HG03039 (cell line): Measurements from ENCODE around the gene OBSCN.
"Not testable (repeated sequence)": the region's sequence is repeated elsewhere in the genome, so short reads cannot be mapped to it uniquely, and the experiment has no call there.

Source experiments
- ATAC-seq: cut with Tn5 transposase; IDR thresholded peaks from one replicate; pipeline ENCODE4 v1.9.1; 2021; ENCODE audit warnings: mild to moderate bottlenecking, moderate library complexity; ENCODE audit not compliant: unreplicated experiment

OBSCN gene

DNA sequence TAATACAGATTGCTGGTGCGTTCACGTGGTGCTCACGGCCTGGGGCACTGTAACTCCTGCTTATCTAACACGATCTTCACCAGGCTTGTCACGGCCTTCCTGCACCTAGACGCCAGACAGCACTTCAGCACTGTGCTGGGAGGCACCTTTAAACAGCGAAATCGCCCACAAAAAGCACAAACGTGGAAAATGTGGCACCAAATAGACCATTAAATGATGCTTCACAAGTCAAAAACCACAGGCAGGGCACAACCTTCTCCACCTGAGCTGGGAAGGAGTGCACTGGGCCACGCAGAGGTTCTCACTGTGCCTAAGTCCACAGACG is 22.2 kb upstream of the OBSCN start:
- ATAC-seq: no peak

DNA sequence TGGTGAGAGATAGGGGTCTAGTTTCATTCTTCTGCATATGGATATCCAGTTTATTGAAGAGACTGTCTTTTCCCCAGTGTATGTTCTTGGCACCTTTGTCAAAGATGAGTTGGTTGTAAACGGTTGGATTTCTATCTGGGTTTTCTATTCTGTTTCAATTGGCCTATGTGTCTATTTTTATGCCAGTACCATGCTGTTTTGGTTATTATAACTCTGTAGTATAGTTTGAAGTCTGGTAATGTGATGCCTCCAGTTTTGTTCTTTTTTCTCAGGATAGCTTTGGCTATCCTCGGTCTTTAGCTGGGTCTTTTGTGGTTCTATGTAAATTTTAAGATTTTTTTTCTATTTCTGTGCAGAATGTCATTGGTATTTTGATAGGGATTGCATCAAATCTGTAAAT is 19.6 kb upstream of the OBSCN start:
- not testable (repeated sequence) for ATAC-seq

DNA sequence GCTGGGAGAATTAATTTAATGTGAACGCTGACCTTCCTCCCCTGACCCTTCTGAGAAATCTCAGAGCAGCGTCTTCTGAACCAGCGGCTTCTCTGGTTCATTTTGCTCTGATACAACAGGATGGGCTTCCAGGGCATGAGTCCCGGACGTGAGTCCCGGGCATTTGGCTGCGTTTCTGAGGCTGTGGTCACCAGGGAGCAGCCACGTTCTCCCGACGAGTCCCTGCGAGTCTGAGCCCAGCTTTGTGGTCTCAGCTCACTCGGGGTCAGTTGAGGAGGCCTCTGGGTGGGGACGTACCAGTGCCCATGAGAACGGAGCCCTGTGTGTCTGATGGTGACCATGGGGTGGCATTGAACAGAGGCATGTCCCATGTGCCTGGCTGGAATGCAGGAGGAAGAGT is 17.7 kb upstream of the OBSCN start:
- no peak for ATAC-seq

DNA sequence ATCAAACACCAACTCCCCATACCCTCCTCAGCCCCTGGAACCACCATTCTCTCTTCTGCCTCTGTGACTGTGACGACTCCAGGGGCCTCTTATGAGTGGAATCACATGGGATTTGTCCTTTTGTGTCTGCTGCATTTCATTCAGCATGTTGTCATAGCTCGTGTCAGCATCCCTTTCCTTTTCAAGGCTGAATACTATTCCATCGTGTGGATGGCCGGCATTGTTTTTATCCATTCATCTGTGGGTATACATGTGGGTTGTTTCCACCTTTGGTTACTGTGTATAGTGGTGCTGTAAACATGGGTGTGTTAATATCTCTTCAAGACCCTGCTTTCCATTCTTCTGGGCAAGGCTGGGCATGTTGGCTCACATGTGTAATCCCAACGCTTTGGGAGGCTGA is 17.1 kb upstream of the OBSCN start:
- ATAC-seq: no peak

DNA sequence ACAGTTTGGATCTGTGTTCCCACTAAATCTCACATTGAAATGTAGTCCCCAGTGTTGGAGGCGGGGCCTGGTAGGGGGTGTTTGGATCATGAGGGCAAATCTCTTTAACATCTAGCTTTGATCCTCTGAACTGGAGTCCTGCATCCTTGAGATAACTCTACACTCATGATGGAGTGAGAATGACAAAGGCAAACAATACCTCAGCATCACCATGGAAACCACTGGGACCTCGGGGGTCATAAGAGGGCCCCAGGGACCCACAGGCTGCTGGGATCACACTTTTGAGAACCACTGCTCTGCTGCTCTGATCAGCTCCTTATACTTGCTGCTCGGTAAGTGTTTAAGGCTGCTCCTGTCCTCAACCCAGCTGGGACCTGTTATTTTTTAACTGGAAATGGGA is 13.4 kb upstream of the OBSCN start:
- ATAC-seq: no peak

DNA sequence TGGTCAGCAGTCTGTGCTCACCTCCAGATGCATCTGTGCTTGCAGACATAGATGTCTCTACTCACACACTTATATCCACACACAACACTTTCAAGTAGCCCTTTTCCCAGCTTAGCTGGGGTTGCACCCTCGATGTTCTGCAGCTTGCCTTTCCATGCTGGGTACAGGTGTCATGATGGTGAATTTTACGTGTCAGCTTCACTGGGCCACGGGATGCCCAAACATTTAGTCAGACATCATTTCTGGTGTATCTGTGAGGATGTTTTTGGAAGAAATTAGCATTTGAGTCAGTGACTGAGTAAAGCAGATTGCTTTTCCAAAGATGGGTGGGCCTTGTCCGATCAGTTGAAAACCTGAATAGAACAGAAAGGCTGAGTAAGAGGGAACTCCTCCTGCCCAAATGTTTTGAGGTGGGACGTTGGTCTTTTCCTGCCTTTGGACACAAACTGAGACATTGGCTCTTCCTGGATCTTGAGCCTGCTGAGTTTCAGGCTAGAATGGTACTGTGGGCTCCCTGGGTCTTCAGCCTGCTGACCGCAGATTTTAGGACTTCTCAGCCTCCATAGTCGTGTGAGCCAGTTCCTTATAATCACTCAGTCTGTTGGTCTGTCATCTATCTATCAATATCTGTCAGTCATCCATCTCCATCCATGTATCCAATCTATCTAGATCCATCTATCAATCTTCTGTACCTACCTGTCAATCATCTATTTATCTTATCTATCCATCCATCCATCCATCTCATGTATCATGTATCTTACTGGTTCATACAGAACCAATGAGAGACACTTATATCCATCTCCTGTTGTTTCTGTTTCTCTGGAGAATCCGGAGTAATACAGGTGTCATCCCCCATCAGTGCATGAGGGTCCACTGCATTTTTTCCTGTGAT is 12.7 kb upstream of the OBSCN start:
- ATAC-seq: no peak

DNA sequence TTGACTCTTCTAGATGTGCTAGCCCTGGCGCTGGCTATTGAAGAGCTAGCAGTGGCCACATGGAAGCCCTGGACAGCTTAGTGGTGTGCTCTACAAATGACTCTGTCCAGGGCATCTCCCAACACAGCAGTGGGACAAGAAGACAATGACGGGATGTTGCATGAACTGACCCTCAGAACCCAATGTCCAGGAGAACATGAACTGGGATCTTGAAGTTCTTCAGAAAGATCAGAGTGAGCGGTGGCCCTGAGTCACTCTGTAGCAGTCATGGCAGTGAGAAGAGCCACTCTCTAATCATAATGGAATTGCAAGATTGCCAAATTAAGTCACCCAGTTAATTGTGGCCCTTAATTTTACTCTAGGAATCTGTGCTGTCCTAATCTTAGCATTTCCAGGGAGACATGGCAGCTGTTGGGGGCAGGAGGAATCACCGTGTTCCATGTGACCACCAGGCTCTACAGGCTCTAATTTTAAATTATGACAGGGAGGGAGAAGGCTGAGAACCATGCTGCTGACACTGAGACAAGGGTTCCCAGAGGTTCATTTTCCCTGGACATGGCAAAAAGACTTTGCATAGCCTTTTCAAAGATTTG is 10.2 kb upstream of the OBSCN start:
- ATAC-seq: no peak

DNA sequence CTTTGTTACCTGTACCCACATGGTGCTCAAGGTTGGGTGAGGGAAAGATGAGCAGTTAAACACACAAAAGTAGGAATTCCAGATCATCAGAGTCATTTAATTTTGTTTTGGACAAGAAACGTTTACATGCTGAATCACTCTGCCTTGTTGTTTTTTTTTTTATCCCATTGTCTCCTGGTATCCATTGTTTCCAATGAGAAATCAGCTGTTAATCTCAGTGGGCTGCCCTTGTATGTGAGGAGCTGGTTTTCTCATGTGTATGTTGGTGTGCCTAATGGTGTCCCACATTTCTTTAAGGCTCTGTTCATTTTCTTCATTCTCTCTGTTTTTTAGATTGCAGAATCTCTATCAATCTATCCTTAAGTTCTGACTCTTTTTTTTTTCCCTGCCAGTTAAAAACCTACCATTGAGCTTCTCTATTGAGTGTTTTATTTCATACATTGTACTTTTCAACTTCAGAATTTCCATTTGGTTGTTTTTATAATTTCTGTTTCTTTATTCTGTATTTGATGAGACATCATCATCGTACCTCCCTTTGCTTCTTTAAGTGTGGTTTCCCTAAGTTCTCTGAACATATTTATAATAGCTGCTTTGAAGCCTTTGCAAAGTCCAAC is 8.8 kb upstream of the OBSCN start:
- ATAC-seq: no peak

DNA sequence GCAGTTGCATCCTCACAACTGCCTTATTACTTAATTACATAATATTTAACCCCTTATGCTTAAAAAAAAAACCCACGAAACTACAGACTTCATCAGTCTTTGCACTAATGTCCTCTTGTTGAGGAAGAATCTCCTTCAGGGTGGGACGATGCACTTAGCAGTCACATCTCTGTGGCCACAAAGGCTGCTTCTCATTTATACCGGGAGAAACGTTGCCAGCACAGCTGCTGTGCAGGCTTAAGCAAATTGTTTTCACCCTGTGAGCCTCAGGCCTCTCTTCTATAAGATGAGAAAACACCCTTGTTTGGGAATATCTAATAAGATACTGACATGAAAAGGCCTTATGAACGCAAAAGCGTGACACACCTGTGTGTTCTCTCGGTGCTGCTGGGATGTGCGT is 2.9 kb upstream of the OBSCN start:
- ATAC-seq: no peak

DNA sequence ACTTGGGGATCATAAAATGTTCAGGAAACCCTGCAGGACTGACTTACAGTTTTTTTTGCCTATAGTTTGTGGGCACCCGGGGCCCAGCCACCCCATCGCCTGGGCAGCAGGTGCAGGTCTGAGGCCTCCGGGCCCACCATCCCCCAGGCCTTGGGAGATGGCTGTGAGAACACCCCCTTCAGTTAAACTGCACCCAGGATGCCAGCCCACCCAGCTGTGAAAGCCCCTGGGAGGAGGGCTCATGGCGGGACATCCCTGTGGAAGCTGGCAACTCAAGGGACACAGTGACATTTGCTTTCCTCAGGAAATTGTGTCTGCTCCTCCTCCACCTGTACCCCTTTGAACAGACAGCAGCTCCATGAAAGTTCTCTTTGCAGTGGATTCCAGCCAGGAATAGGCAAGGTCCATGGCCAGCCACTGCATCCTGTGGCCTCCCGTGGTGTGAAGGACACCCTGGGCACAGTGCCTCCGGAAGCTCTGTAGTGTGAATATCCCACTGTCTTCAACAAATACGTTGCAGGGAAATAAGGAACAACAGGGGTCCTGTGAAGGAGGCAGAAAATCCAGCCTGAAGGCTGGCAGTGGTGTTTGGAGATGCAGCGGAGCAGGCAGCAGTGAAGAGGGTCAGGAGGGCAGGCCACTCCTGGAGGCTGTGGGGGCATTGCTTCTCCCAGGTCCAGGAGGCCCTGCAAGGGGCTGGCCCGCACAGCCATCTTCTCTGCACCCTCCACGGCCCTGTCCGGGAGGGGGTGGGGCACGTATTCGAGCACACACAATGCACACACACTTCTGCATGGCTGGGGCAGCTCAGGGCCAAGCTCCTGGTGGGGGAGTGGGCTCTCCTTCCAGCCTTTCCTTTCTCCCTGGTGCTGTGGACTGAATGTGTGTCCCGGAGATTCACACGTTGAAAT is 2.1 kb upstream of the OBSCN start:
- no peak for ATAC-seq

DNA sequence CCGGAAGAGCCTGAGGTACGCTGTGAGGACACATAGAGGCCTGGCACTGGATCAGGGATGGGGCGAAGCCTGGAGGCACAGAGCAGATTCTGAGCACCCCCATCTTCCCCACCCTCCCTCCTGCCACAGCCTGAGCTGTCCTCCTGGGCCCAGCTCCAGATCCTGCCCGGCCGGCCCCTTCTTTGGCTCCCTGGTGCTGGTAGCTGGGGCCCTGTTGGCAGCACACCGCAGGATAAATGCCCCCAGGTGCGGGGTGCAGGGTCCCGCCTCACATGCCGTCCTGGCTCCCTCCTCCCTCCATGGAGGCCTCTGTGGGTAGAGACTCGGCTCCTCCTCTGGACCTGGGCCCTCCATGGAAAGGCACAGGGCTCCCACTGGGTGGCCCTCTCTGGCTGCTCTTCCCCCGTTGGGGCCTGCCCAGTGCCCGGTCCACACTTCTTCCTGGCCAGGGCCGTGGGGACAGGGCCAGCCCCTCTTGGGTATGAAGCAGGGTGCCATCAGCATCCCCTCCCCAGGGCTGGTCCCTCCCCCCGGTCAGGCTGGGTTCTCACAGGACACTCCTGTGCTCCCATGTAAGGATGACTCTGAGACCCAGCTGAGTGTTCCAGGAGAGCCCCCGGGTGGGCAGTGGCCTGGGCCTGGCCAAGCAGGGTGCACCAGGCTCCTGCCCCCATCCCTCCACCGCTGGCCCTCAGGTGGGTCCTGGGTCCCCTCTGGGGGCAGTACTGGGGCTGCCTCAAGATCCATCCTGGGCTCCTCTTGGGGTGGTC is 1.1 kb upstream of the OBSCN start:
- no peak for ATAC-seq

DNA sequence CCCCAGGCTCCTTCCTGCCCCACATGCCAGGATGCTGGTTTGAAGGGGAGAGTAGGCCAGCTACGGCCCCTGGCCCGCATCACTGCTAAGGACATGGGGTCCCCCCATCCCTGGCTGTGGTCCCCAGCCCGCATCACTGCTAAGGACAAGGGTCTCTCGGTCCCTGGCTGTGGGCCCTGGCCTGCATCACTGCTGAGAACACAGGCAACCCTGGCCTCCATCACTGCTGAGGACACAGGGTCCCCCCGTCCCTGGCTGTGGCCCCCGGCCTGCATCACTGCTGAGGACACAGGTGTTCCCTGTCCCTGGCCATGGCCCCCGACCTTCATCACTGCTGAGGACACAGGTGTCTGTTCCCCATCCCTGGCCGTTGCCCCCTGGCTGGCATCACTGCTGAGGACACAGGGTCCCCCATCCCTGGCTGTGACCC is 448 bp upstream of the OBSCN start:
- no peak for ATAC-seq

DNA sequence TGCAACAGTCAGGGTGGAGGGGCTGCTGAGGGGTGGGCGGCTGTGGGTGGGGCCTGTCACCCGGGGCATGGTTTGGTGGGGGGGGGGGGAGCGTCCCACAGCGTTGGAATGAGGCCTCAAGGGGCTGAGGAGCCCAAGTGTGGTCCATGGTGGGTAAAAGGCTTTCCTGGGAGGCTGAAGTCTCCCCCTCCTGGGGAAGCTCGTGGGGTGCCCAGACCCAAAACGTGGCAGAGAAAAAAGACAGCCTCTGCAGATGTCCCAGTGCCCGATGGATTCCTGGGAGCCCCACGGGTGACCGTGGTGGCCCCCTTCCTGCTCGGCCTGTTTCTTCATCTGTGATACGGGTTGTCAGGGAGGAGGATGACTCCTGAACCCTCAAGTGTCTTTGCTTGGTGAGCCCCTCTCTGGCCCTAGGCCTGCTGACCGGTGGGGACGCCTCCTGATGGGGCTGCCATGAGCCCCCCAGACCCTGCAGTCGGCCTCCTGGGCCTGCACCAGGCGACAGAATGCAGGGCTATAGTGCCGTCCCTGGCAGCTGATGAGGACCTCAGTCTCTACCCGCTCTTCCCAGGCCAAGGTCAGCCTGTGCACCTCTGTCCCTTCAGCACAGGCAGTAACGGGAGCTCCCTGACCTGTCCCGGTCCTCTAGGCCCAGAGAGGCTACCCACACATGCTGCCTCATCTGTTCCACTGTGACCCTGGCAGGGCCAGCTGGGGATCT is 1.1 kb downstream of the OBSCN start:
- no peak for ATAC-seq

DNA sequence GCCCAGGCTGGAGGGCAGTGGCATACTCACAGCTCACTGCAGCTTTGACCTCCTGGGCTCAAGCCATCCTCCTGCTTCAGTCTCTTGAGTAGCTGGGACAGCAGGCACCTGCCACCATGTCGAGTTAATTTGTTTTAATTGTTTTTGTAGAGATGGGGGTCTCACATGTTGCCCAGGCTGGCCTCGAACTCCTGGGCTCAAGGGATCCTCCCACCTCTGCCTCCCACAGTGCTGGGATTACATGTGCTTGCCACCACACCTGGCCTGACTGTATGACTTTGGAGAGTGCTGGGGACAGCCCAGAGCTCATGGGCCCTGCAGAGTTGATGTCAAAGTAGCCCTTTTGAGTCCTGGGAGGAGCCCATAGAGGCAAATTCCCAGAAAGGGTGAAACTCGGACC is 1.8 kb downstream of the OBSCN start:
- ATAC-seq: no peak

DNA sequence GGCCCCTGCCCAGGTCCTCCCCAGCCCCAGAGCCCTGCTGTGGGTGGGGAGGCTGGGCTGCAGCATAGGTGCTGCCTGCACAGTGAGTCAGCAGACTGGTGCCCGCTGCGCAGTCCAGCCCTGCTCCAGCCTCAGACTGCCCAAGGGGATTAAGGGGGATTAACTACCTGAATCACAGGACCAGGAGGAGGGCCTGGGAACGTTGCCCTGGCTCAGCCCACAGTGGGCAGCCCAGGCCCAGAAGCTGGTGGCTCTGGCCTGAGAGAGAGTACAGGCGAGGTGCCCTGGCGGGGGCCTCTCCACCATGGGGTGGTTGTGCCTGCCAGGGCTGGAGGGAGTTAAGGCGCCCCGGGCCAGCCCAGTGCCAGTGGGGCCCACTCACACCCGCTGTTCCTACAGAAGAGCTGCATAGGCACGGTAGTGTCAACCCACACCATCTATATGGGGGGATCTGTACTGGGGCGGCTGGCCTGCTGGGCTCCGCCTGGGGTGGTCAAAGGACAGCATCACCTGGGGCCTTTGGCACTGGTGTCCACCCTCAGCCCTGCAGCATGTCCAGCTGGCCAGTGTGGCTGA is 2.3 kb downstream of the OBSCN start:
- no peak for ATAC-seq

DNA sequence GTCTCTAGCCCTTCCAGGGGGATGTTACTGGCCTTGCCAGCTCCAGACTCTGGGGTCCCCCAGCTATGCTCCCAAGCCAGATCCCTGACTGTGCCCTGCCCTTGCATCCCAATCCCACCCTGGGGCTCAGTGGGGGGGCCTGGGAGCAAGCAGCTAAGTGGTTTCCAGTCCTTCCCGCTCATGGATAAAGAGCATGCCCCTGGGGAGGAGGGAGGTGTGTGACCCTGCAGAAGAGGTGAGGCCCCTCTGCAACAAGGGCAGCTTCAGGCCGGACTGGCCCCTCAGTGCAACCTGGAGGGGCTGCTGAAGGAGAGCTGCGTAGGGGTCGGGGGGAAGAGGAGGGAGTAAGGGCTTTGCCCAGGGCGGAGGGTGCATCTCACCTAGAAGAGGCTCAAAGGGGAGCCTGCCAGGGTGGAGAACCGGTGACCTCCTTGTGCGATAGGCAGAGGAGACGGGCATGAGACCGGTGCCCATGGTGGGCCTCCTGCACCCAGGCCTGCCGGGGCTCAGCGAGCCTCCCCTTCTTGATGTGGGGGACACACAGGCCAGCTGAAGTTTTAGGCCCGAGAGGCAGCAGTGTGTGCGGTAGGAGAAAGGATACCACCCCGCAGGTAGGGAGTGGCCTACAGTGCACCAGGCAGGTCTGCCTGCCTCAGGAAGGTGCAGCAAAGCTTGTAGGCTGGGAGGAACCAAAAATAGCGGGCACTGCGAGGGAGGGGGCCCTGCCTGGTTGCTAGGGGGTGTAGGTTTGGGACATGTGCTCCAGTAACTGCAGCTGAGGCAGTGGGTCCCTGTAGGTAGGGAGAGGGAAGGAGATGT is 3.1 kb downstream of the OBSCN start:
- ATAC-seq: no peak

DNA sequence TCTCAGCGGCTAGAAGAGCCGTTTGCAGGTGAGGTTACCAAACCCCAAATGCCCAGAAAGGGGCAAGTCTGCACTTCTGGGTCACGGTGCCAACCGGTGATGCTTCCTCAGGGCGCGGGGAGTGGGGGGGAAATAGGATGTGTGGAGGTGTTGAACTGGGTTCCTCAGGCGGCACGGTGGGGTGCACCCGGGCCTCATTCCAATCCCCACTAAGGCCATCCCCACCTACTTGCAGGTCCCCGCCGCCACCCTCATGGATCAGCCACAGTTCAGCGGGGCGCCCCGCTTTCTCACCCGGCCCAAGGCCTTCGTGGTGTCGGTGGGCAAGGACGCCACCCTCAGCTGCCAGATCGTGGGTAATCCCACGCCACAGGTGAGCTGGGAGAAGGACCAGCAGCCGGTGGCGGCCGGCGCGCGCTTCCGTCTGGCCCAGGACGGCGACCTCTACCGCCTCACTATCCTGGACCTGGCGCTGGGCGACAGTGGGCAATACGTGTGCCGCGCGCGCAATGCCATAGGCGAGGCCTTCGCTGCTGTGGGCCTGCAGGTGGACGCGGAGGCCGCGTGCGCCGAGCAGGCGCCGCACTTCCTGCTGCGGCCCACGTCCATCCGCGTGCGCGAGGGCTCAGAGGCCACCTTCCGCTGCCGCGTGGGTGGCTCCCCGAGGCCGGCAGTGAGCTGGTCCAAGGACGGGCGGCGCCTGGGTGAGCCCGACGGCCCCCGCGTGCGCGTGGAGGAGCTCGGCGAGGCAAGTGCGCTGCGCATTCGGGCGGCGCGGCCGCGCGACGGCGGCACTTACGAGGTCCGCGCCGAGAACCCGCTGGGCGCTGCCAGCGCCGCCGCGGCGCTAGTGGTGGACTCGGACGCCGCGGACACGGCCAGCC is 3.9 kb downstream of the OBSCN start:
- no peak for ATAC-seq
